Esophagus muscularis mucosa (tissue), 4 donors: ENCODE measurements around the gene TMC1. TPM values are rescaled to one million over a fixed set of nuclear protein-coding genes. Genes with fewer than 3 reads are reported as not detected.

Source experiments
- DNase-seq: peaks from one replicate; pipeline ENCODE4 v3.0.0-alpha.2; 2017; ENCODE audit errors: extremely low spot score
- H3K27ac ChIP-seq, 4 donors: fragments of 200-600 bp; sonication (generic); replicated peaks in 1 of 4; 1 replicate in 3 of 4; 2 replicates in 1 of 4; pipeline ENCODE4 v1.5.1; 2016 to 2019; ENCODE audit warnings: mild to moderate bottlenecking in 1 of 4
- H3K27me3 ChIP-seq, 4 donors: fragments of 200-600 bp; sonication (generic); one replicate each; pipeline versions ENCODE4 v1.5.1 to v1.6.0; 2016 to 2019
- H3K36me3 ChIP-seq, 4 donors: fragments of 200-600 bp; sonication (generic); one replicate each; pipeline ENCODE4 v1.5.1; 2016 to 2019
- H3K4me1 ChIP-seq, 4 donors: fragments of 200-600 bp; sonication (generic); one replicate each; pipeline ENCODE4 v1.5.1; 2016 to 2019
- H3K4me3 ChIP-seq, 4 donors: fragments of 200-600 bp; sonication (generic); 1 replicate in 2 of 4; 2 replicates in 2 of 4; pipeline ENCODE4 v1.5.1; 2016 to 2019; ENCODE audit warnings: mild to moderate bottlenecking in 4 of 4, moderate library complexity in 1 of 4
- H3K9me3 ChIP-seq, 4 donors: fragments of 200-600 bp; sonication (generic); 1 replicate in 3 of 4; 2 replicates in 1 of 4; pipeline ENCODE4 v1.5.1; 2016 to 2019
- CTCF ChIP-seq, 3 experiments: fragments of 200-600 bp in 2 of 3; fragments of 450-650 bp in 1 of 3; sonication (generic) in 2 of 3; IDR thresholded peaks; one replicate each; pipeline ENCODE4 v1.5.1; 2017 to 2019; ENCODE audit warnings: antibody characterized with exemption in 3 of 3, mild to moderate bottlenecking in 2 of 3, moderate library complexity in 1 of 3
- EP300 ChIP-seq: sonication (generic); formaldehyde crosslinking; IDR thresholded peaks from one replicate; pipeline ENCODE4 v1.6.1; 2017; ENCODE audit warnings: antibody characterized with exemption
- POLR2A ChIP-seq: fragments of 450-650 bp; IDR thresholded peaks from one replicate; pipeline ENCODE4 v1.6.1; 2017; ENCODE audit warnings: antibody characterized with exemption, moderate library complexity, mild to moderate bottlenecking, low read depth
- POLR2AphosphoS5 ChIP-seq, 2 donors: sonication (generic); formaldehyde crosslinking; IDR thresholded peaks; one replicate each; pipeline ENCODE4 v1.6.1; 2017; ENCODE audit warnings: antibody characterized with exemption in 2 of 2
- WGBS: methylation state at CpG from one replicate; pipeline ENCODE4 v1.1.5; 2018; 5-methylcytosine and 5-hydroxymethylcytosine counted together
- intact Hi-C: fragments of 100-400 bp; cut with DNase I; formaldehyde crosslinking; loops from one replicate; pipeline ENCODE4 v1.15.1; 2023
- total RNA-seq, 4 donors: library from RNA; depleted of rRNA; stranded (reverse); fragments of >200 nt; gene quantifications; one replicate each; pipeline versions ENCODE4 v1.1.0 to v1.2.1, GENCODE V29; 2016

Gene TMC1
- total RNA-seq, 4 donors from 2014 or later = not detected

- H3K27ac ChIP-seq = no peak overlapping the region
- H3K27me3 ChIP-seq = no peaks in the 10 kb centered on the region
- no peaks in the 10 kb centered on the region for H3K36me3 ChIP-seq
- H3K4me3 ChIP-seq = no peak overlapping the region
- H3K9me3 ChIP-seq = no peaks in the 10 kb centered on the region
- no peak for TF ChIP-seq POLR2AphosphoS5 (IDR thresholded peaks at IDR 0.05)
- no peak for TF ChIP-seq POLR2A
- TF ChIP-seq EP300 = no peak
- TF ChIP-seq CTCF (IDR thresholded peaks at IDR 0.05) = no peak
- no peak for DNase-seq
- no peaks in the 10 kb centered on the region for H3K4me1 ChIP-seq
- intact Hi-C loops = no loop called here
Observed at GRCh38 chr9:72643651-72644050, 122.2 kb downstream of the TMC1 start.

DNA sequence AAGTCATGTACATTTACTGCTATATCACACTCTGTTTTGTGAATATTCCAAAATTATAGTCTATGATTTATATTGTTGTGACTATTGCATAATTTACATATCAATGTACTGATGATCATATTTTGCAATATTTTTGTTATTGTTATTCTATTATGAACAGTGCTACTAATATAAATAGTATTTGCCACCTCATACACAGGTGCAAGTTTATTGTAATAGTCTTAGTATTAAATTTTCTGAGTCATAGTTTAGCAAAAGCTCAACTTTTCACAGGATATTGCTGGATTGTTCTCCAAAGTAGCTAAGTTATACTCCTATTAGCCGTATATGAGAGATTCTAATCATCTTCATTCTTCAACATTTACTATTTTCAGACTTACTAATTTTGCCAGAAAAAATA, 124.7 kb downstream of the TMC1 start:
- no peaks in the 10 kb centered on the region for H3K9me3 ChIP-seq
- no peaks in the 10 kb centered on the region for H3K36me3 ChIP-seq
- H3K27ac ChIP-seq = no peak overlapping the region
- no peaks in the 10 kb centered on the region for H3K4me1 ChIP-seq
- 79% methylated on average over 1 of the region's 1 CpG for WGBS
- TF ChIP-seq POLR2A = no peak
- no peak for TF ChIP-seq EP300
- no peak for TF ChIP-seq POLR2AphosphoS5 (IDR thresholded peaks at IDR 0.05)
- no peak for TF ChIP-seq CTCF (IDR thresholded peaks at IDR 0.05)
- intact Hi-C loops = no loop called here
- no peak overlapping the region for H3K4me3 ChIP-seq
- DNase-seq = no peak
- no peaks in the 10 kb centered on the region for H3K27me3 ChIP-seq

DNA sequence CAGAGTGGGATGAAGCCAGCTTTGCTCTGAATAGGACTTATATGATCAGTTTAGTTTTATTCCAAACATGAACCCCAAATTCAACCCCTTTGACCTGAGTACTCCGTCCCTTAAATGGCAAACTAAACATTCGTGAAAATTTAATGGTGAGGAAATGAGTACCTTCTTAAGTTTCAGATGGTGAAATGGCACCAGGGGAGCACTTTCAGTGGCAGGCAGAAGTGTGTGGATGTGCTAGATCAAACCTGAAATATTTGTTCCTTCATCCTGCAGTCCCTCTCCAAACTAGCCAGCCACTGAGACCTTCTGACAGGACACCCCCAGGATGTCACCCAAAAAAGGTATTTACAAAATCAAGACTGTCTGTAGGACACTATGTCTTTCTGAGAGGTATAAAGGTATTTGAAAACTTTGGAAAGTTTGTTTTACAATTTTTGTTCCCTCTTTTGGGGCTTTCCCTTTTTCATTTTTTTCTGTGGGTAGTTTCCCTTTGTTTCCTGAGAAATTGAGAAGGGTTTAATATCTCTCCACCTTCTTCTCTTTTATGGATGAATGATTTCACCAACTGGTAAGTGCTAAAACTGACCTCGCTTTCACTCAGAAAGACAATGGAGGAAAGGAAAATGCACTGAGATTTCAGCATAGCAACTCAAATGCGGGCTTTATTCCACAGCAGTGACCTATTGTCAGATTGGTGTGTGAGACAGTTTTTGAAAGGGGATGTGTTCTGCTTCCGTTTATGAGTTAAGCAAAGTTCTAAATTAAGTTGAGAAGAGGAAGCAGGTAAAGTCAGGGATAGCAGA, 127.1 kb downstream of the TMC1 start:
- intact Hi-C loops = no loop called here
- WGBS = 57% methylated on average over 5 of the region's 5 CpGs
- TF ChIP-seq EP300 (no peak), POLR2AphosphoS5 (IDR thresholded peaks at IDR 0.05) (no peak), POLR2A (no peak), CTCF (IDR thresholded peaks at IDR 0.05) (no peak)
- DNase-seq = no peak
- no peaks in the 10 kb centered on the region for H3K4me1 ChIP-seq
- no peaks in the 10 kb centered on the region for H3K27me3 ChIP-seq
- H3K9me3 ChIP-seq = no peaks in the 10 kb centered on the region
- H3K36me3 ChIP-seq = no peaks in the 10 kb centered on the region
- no peak overlapping the region for H3K27ac ChIP-seq
- no peak overlapping the region for H3K4me3 ChIP-seq

DNA sequence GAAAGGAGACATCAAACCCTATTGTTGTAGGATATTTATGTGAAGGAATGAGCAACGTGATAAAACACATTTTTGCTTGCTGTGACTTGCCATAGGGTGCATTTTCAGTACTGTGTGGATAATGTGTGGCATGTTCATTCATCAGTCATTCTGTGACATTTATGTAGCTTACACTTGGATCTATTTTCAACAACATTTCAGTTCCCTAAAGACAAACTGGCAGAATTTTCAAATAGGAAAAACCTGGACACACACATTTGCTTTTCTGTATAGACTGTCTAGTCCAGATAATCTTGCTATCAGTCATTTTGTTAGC, 127.7 kb downstream of the TMC1 start:
- Histone ChIP-seq H3K4me1 (no peaks in the 10 kb centered on the region), H3K27ac (no peak overlapping the region), H3K4me3 (no peak overlapping the region), H3K27me3 (no peaks in the 10 kb centered on the region), H3K36me3 (no peaks in the 10 kb centered on the region), H3K9me3 (no peaks in the 10 kb centered on the region)
- intact Hi-C loops = no loop called here
- WGBS = 8% methylated on average over 1 of the region's 1 CpG
- TF ChIP-seq POLR2AphosphoS5 (IDR thresholded peaks at IDR 0.05) (no peak), POLR2A (no peak), EP300 (no peak), CTCF (IDR thresholded peaks at IDR 0.05) (no peak)
- no peak for DNase-seq

DNA sequence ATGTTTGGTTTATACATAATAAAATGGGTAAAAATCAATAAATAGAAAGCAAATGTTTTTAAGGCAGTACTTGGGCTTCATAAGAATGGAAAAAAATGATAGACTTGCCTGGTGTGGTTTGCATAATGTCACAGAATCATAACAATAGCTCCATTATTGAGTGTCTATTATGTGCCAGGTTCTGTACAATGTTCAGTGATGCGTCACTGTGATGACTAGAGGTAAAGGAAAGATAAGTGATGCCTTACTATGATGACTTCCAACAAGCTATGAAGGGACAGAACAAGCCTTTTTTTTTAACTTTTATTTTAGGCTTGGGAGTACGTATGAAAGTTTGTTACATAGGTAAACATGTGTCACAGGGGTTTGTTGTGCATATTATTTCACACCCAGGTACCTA, 128.8 kb downstream of the TMC1 start:
- no peak overlapping the region for H3K27ac ChIP-seq
- H3K36me3 ChIP-seq = no peaks in the 10 kb centered on the region
- no peak overlapping the region for H3K4me3 ChIP-seq
- intact Hi-C loops = no loop called here
- WGBS = 65% methylated on average over 2 of the region's 2 CpGs
- H3K27me3 ChIP-seq = no peaks in the 10 kb centered on the region
- no peaks in the 10 kb centered on the region for H3K9me3 ChIP-seq
- TF ChIP-seq CTCF (IDR thresholded peaks at IDR 0.05) (no peak), POLR2AphosphoS5 (IDR thresholded peaks at IDR 0.05) (no peak), EP300 (no peak), POLR2A (no peak)
- DNase-seq = no peak
- H3K4me1 ChIP-seq = no peaks in the 10 kb centered on the region
